AML-193 (cell line): ENCODE measurements around the gene AQP7.
"Not testable (repeated sequence)": the region's sequence is repeated elsewhere in the genome, so short reads cannot be mapped to it uniquely, and the experiment has no call there.

ENCODE experiments used
- DNase-seq, 2 experiments: peaks; one replicate each; lab custom pipeline; 2025; lab: John Stamatoyannopoulos, UW

The AQP7 gene

DNA sequence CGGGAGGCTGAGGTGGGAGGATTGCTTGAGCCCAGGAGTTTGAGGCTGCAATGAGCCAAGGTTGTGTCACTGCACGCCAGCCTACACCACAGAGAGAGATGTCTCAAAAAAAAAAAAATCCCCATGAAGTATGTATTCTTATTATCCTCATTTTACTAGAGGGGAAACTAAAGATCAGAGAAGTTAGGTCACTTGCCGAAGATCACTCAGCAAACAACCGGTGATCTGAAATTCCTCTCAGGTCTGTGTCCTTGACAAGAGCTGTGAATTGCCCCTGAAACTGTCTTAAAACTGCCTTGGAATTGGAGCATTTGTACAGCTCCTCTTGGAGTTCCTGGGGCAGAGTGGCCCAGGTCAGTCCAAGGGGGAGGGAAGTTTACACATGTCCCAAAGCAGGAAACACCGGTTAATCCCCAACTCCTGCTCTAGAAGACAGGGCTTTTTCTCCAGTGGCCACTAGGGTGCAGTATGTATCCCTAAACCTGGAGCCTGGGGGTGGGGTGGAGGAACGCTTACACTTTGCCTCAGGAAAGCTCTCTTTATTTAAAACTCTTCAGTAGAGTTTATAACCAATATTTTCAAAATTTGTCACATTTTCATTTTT is 27.6 kb downstream of the AQP7 start:
- peak; percentile 60 to 69 for DNase-seq

DNA sequence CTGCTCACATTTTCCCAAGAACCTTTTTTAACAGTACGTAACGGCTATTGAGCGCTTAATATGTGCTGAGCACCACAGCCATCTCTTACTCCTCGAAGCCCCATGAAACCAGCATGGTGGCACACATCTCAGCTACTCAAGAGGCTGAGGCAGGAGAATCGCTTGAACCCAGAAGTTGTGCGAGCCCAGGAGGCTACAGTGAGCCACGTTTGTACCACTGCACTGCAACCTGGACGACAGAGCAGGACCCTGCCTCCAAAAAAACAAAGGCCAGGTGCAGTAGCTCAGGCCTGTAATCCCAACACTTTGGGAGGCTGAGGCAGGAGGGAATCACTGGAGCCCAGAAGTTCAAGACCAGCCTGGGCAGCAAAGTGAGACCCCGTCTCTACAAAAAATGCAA is 28.2 kb downstream of the AQP7 start:
- no peak for DNase-seq

DNA sequence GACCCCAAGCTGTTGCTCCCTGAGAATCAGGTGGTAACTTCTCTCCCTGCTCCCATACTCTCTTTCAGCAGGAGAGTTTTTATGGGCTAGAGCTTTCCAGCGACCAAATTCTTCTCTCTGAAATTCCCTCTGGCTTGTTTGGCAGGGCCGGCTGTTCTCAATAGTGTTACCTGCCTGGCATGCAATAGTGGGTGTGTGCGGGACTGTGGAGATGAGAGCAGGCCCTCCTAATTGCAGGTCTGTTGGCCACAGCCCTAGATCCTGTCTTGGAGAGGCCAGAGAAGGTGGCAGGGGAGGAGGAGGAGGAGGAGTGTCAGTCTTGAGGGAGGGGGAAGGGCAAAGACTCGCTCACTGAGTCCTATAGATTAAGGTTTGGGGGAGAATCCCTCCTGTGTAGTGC is 29.5 kb downstream of the AQP7 start:
- no peak for DNase-seq

GRCh38 chr9:33366979-33367480 is 35.3 kb downstream of the AQP7 start:
- DNase-seq: no peak

DNA sequence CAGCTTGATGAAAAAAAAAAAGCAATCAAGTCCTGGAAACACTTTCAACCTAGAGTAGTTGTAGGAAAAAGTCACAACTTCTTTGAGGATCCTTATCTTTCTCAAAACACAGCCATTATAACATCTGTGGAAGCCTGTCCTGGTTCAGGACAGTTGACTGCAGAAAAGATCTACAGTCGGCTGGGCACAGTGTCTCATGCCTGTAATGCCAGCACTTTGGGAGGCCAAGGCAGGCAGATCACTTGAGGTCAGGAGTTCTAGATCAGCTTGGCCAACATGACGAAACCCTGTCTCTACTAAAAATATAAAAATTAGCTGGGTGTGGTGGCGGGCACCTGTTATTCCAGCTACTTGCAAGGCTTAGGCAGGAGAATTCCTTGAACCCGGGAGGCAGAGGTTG is 37.6 kb downstream of the AQP7 start:
- not testable (repeated sequence) for DNase-seq

- no peak for DNase-seq
These were observed 38.2 kb downstream of the AQP7 start for GRCh38 chr9:33364127-33364526.

- DNase-seq: not testable (repeated sequence)
These were observed 43.7 kb downstream of the AQP7 start for GRCh38 chr9:33358641-33359040.

GRCh38 chr9:33355933-33356332 is 46.4 kb downstream of the AQP7 start:
- DNase-seq: no peak

GRCh38 chr9:33354651-33355211 is 47.6 kb downstream of the AQP7 start:
- DNase-seq: no peak

DNA sequence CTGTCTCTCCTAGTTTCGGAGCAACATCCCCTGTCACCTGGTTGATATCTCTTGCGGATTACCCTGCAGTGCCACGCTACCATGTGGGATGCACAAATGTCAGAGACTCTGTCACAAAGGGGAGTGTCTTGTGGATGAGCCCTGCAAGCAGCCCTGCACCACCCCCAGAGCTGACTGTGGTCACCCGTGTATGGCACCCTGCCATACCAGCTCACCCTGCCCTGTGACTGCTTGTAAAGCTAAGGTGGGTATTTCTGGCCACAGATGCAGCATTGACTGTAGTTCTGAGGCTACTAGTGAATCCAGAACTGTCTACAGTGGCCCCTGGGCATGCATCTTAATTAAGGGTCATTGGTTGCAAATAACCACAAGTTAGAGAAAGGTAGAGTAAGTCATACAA is 50.8 kb downstream of the AQP7 start:
- no peak for DNase-seq

DNA sequence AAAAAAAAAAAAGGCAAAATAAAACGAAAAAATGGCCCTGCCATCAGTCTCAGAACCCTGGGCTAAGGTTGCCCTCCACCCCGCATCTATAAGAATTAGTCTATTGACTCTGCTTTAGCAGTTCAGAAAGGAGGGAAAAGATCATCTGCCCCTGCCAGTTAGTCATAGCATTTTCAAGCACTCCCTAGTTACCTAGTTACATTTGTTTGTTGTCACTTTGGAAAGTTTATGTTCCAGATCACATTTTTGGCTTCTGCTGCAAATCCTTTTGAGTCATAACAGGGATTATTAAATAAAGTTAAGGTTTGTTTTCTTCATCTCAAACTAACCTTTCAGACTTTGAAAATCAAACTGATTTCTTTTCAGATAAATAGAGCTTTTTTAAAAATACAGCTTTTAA is 52.1 kb downstream of the AQP7 start:
- no peak for DNase-seq

- DNase-seq: no peak
These were observed 52.6 kb downstream of the AQP7 start for GRCh38 chr9:33349743-33350142.

DNA sequence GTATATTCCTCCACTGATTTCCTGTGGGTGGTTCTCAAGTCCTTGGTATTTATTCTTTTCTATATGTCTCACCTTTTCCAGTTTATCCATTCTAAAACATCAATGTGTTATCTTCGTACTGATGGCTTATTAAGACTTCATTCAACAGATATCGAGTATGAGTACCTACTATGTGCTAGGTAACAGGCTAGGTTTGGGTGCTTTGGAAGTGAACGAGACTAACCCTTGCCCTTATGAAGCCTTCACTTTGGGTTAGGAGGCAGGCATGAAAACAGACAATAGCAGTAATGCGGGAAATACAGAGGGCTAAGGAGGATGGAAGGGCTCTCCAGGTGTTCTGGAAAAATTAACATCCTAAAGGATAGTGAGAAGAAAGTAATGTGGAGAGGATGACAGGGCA is 53.4 kb downstream of the AQP7 start:
- no peak for DNase-seq

- no peak for DNase-seq
These were observed 55.8 kb downstream of the AQP7 start for GRCh38 chr9:33346564-33346963.

GRCh38 chr9:33344145-33344544 is 58.2 kb downstream of the AQP7 start:
- DNase-seq: no peak

DNA sequence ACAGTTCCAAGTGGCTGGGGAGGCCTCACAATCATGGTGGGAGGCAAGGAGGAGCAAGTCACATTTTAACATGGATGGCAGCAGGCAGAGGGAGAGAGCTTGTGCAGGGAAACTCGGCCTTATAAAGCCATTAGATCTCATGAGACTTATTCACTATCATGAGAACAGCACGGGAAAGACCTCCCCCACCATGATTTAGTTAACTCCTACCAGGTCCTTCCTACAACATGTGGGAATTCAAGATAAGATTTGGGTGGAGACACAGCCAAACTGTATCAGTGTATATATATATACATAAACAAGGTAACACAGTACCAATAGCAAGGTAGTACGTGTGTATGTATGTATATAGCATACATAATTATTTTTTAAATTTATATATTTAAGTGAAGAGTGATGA is 61.2 kb downstream of the AQP7 start:
- DNase-seq: no peak

DNA sequence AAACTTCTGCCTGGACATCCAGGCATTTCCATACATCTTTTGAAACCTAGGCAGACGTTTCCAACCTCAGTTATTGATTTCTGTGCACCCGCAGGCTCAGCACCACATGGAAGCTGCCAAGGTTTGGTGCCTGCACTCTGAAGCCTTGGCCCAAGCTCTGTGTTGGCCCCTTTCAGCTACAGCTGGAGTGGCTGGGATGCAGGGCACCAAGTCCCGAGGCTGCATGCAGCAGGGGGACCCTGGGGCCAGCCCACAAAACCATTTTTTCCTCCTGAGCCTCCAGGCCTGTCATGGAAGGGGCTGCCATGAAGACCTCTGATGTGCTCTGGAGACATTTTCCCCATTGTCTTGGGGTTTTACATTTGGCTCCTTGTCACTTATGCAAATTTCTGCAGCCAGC is 62.2 kb downstream of the AQP7 start:
- no peak for DNase-seq
